Right renal pelvis (tissue), 4 donors: ENCODE data around the gene BNIP3. TPM values are rescaled to one million over a fixed set of nuclear protein-coding genes. Genes with fewer than 3 reads are reported as not detected.

Source experiments
- polyA plus RNA-seq, 4 donors: library from polyadenylated mRNA; unstranded; fragments of 120-200 nt; gene quantifications; one replicate each; pipeline ENCODE4 v1.2.1, GENCODE V29; 2013; ENCODE audit not compliant: insufficient read length in 4 of 4

Gene BNIP3
- polyA plus RNA-seq, 4 donors = 73.8 to 88.3 (median 79.0) TPM

Other genes starting within 250 kb of the BNIP3 start
- gene PPP2R2D, start 80.9 kb downstream of the BNIP3 start, polyA plus RNA-seq = 10 to 100 TPM; 43.2 to 52.5 (median 45.3) TPM
- gene JAKMIP3, start 84.0 kb upstream of the BNIP3 start, polyA plus RNA-seq = under 1 TPM; 0.09 to 0.37 (median 0.24) TPM
- 10 to 100 TPM; 12.2 to 22.5 (median 15.0) TPM for gene DPYSL4, start 205.0 kb upstream of the BNIP3 start, polyA plus RNA-seq